A549 (cell line): ENCODE measurements around the gene GSTA1. TPM values are rescaled to one million over a fixed set of nuclear protein-coding genes. Genes with fewer than 3 reads are reported as not detected.
"Not testable (repeated sequence)": the region's sequence is repeated elsewhere in the genome, so short reads cannot be mapped to it uniquely, and the experiment has no call there.

Experiments
- ATAC-seq, 2 experiments: fragments of 200-7000 bp in 1 of 2; fragments of >200 bp in 1 of 2; cut with Nextera tagmentation in 1 of 2; cut with Tn5 transposase in 1 of 2; 3 replicates each; pipeline versions ENCODE4 v1.8.0 to v1.9.1; 2018 to 2020; ENCODE audit warnings: mild to moderate bottlenecking in 1 of 2, moderate library complexity in 1 of 2
- CTCF ChIA-PET: fragments of 300-600 bp; sonication (Branson Sonifier 250); formaldehyde crosslinking; extraction: SDS; loops from one replicate; lab custom pipeline; 2021; ENCODE audit warnings: antibody characterized with exemption, inconsistent platforms; lab: Yijun Ruan, JAX
- POLR2A ChIA-PET: fragments of 350-600 bp; formaldehyde crosslinking; extraction: SDS; loops from one replicate; lab custom pipeline; 2021; ENCODE audit warnings: antibody characterized with exemption, inconsistent platforms; lab: Yijun Ruan, JAX
- DNase-seq, 2 experiments: peaks; one replicate each; pipeline versions ENCODE4 v3.0.0 to v3.0.0-alpha.2; 2011 to 2016; ENCODE audit warnings: low read depth in 1 of 2, low spot score in 1 of 2
- FAIRE-seq: peaks from 2 replicates; lab custom pipeline; 2011; peaks lifted over from hg19 to GRCh38; lab: Jason Lieb, UNC
- H3K27ac ChIP-seq, 2 experiments: fragments of >200 bp; sonication (Bioruptor Twin); formaldehyde crosslinking; 3 replicates each; pipeline ENCODE4 v1.5.1; 2016 to 2017
- H3K4me1 ChIP-seq: fragments of >200 bp; sonication (Bioruptor Twin); formaldehyde crosslinking; 3 replicates; pipeline ENCODE4 v1.6.1; 2016
- H3K4me2 ChIP-seq: fragments of >200 bp; sonication (Bioruptor Twin); formaldehyde crosslinking; 3 replicates; pipeline ENCODE4 v1.6.1; 2016
- H3K4me3 ChIP-seq: fragments of >200 bp; sonication (Bioruptor Twin); formaldehyde crosslinking; 3 replicates; pipeline ENCODE4 v1.5.1; 2016
- H3K9me3 ChIP-seq: fragments of >200 bp; sonication (Bioruptor Twin); formaldehyde crosslinking; 3 replicates; pipeline ENCODE4 v1.6.1; 2016
- BHLHE40 ChIP-seq: IDR thresholded peaks from 2 replicates; pipeline ENCODE4 v1.6.1; 2012; ENCODE audit warnings: low read depth, low read length, inconsistent platforms
- CBX2 ChIP-seq: fragments of 200-600 bp; sonication (generic); IDR thresholded peaks from 2 replicates; pipeline ENCODE4 v1.6.1; 2016; ENCODE audit warnings: low read depth, mild to moderate bottlenecking, borderline replicate concordance
- CBX8 ChIP-seq: fragments of 200-600 bp; sonication (generic); IDR thresholded peaks from 2 replicates; pipeline ENCODE4 v1.6.1; 2016
- CEBPB ChIP-seq, 2 experiments: fragments of >200 bp in 1 of 2; sonication (Bioruptor Twin) in 1 of 2; formaldehyde crosslinking in 1 of 2; IDR thresholded peaks; 2 replicates each; pipeline ENCODE4 v1.6.1; 2012 to 2016
- CHD4 ChIP-seq: fragments of 200-600 bp; sonication (generic); IDR thresholded peaks from 2 replicates; pipeline ENCODE4 v1.6.1; 2016; ENCODE audit warnings: antibody characterized with exemption, mild to moderate bottlenecking, borderline replicate concordance
- E2F6 ChIP-seq: IDR thresholded peaks from 2 replicates; pipeline ENCODE4 v1.6.1; 2012; ENCODE audit warnings: low read depth, borderline replicate concordance
- EHF ChIP-seq: fragments of 250-450 bp; sonication (Bioruptor Pico); IDR thresholded peaks from 2 replicates; pipeline ENCODE4 v1.5.0; 2020; ENCODE audit warnings: mild to moderate bottlenecking
- EHMT2 ChIP-seq: fragments of 200-600 bp; sonication (generic); IDR thresholded peaks from 2 replicates; pipeline ENCODE4 v1.6.1; 2016; ENCODE audit warnings: antibody characterized with exemption, low read depth, mild to moderate bottlenecking, moderate library complexity
- ESRRA ChIP-seq: fragments of 150-350 bp; IDR thresholded peaks from 2 replicates; pipeline ENCODE4 v1.6.1; 2014; ENCODE audit warnings: mild to moderate bottlenecking, low read length, borderline replicate concordance
- FOXS1 ChIP-seq: fragments of 250-450 bp; sonication (Bioruptor Pico); IDR thresholded peaks from 2 replicates; pipeline ENCODE4 v1.5.0; 2020; ENCODE audit warnings: mild to moderate bottlenecking, moderate library complexity
- HDAC2 ChIP-seq: fragments of 200-600 bp; sonication (generic); IDR thresholded peaks from 2 replicates; pipeline ENCODE4 v1.6.1; 2016
- HOXA7 ChIP-seq: fragments of 250-450 bp; sonication (Bioruptor Pico); IDR thresholded peaks from 2 replicates; pipeline ENCODE4 v1.5.0; 2020; ENCODE audit warnings: mild to moderate bottlenecking, moderate library complexity
- HOXB5 ChIP-seq: fragments of 250-450 bp; sonication (Bioruptor Pico); IDR thresholded peaks from 2 replicates; pipeline ENCODE4 v1.5.0; 2020; ENCODE audit warnings: mild to moderate bottlenecking, moderate library complexity
- JUN ChIP-seq, 2 experiments: fragments of >200 bp; sonication (Bioruptor Twin); formaldehyde crosslinking; IDR thresholded peaks; 2 replicates in 1 of 2; 3 replicates in 1 of 2; pipeline ENCODE4 v1.6.1; 2016 to 2017
- MAZ ChIP-seq: fragments of 150-350 bp; IDR thresholded peaks from 2 replicates; pipeline ENCODE4 v1.6.1; 2014; ENCODE audit warnings: antibody characterized with exemption, low read depth, low read length, borderline replicate concordance
- MYC ChIP-seq: IDR thresholded peaks from 2 replicates; pipeline ENCODE4 v1.6.1; 2012; ENCODE audit warnings: mild to moderate bottlenecking, inconsistent platforms, low read length, improper control_type of control experiment, borderline replicate concordance
- RCOR1 ChIP-seq: fragments of 150-350 bp; IDR thresholded peaks from 2 replicates; pipeline ENCODE4 v1.6.1; 2014; ENCODE audit warnings: antibody characterized with exemption, low read length, low read depth
- SMC3 ChIP-seq: fragments of >200 bp; sonication (Bioruptor Twin); formaldehyde crosslinking; IDR thresholded peaks from 3 replicates; pipeline ENCODE4 v1.6.1; 2018; ENCODE audit warnings: inconsistent platforms
- SREBF2 ChIP-seq: fragments of 450-650 bp; IDR thresholded peaks from 2 replicates; pipeline ENCODE4 v1.6.1; 2014; ENCODE audit warnings: mild to moderate bottlenecking, moderate library complexity
- USF2 ChIP-seq: fragments of 450-650 bp; IDR thresholded peaks from 2 replicates; pipeline ENCODE4 v1.6.1; 2014; ENCODE audit warnings: antibody characterized with exemption
- ZC3H11A ChIP-seq: fragments of 450-650 bp; IDR thresholded peaks from 2 replicates; pipeline ENCODE4 v1.6.1; 2014; ENCODE audit warnings: antibody characterized with exemption, mild to moderate bottlenecking
- WGBS: methylation state at CpG from one replicate; pipeline ENCODE4 v1.1.6; 2017; ENCODE audit errors: missing lambda C conversion rate; 5-methylcytosine and 5-hydroxymethylcytosine counted together
- polyA plus RNA-seq, 4 experiments: library from polyadenylated mRNA; depleted of rRNA in 3 of 4; stranded (reverse); fragments of >200 nt; fragmentation: RNase III in 1 of 4; extraction: RNeasy Plus Mini Kit Qiagen cat#74134 plus additional on column Dnase treatment in 1 of 4; gene quantifications; 2 replicates in 3 of 4; 3 replicates in 1 of 4; pipeline ENCODE4 v1.2.3, GENCODE V29; 2011 to 2017
- TF ChIP-seq, protein P1 (sequence below): IDR thresholded peaks from 2 replicates; pipeline ENCODE4 v1.6.1; 2012
- TF ChIP-seq, protein P2 (sequence below): IDR thresholded peaks from 2 replicates; pipeline ENCODE4 v1.6.1; 2012
- TF ChIP-seq, protein P3 (sequence below): fragments of 250-450 bp; sonication (Bioruptor Pico); IDR thresholded peaks from 2 replicates; pipeline ENCODE4 v1.5.0; 2021; ENCODE audit warnings: mild to moderate bottlenecking, moderate library complexity, borderline replicate concordance

Gene GSTA1
- polyA plus RNA-seq, 2 of the 4 experiments (the other 2 are of a cell fraction): 0.93 TPM; not detected in 1

GRCh38 chr6:52809777-52810176, 6.2 kb upstream of the GSTA1 start:
- H3K9me3 ChIP-seq, DNase-seq, H3K27ac ChIP-seq, H3K4me3 ChIP-seq, CTCF ChIA-PET, H3K4me1 ChIP-seq, FAIRE-seq, ATAC-seq, POLR2A ChIA-PET, H3K4me2 ChIP-seq: not testable (repeated sequence)
- WGBS: 68% methylated on average over 4 of the region's 4 CpGs

GRCh38 chr6:52808660-52809059, 5.0 kb upstream of the GSTA1 start:
- Histone ChIP-seq H3K9me3 (no peaks in the 10 kb centered on the region), H3K27ac (no peak overlapping the region)
- no peak for TF ChIP-seq HOXB5 (CRISPR knock-in tag)
- TF ChIP-seq MAZ: no peak
- TF ChIP-seq USF2: no peak
- no peak for TF ChIP-seq HDAC2
- no peak for TF ChIP-seq SMC3
- TF ChIP-seq CBX8: no peak
- TF ChIP-seq ESRRA: no peak
- TF ChIP-seq MYC: no peak
- no peak for TF ChIP-seq EHF (CRISPR knock-in tag)
- TF ChIP-seq HOXA7: no peak
- TF ChIP-seq, all 56 proteins: peak for 0
- DNase-seq (no peak), FAIRE-seq (no peak), ATAC-seq (no peak)
- POLR2A ChIA-PET: no interaction called here
- CTCF ChIA-PET: no interaction called here
- 72% methylated on average over 5 of the region's 5 CpGs for WGBS
- no peaks in the 10 kb centered on the region for H3K4me1 ChIP-seq
- no peak overlapping the region for H3K4me3 ChIP-seq
- no peak overlapping the region for H3K4me2 ChIP-seq

GRCh38 chr6:52802806-52803205, 810 bp downstream of the GSTA1 start:
- TF ChIP-seq, protein P1, sequence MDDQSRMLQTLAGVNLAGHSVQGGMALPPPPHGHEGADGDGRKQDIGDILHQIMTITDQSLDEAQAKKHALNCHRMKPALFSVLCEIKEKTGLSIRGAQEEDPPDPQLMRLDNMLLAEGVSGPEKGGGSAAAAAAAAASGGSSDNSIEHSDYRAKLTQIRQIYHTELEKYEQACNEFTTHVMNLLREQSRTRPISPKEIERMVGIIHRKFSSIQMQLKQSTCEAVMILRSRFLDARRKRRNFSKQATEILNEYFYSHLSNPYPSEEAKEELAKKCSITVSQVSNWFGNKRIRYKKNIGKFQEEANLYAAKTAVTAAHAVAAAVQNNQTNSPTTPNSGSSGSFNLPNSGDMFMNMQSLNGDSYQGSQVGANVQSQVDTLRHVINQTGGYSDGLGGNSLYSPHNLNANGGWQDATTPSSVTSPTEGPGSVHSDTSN: no peak
- no peak for TF ChIP-seq CHD4
- no peak for TF ChIP-seq RCOR1
- TF ChIP-seq CEBPB (IDR thresholded peaks at IDR 0.05): no peak
- TF ChIP-seq, protein P2, sequence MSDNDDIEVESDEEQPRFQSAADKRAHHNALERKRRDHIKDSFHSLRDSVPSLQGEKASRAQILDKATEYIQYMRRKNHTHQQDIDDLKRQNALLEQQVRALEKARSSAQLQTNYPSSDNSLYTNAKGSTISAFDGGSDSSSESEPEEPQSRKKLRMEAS: no peak
- no peak for TF ChIP-seq SREBF2
- TF ChIP-seq CBX2: no peak
- TF ChIP-seq USF2: no peak
- Histone ChIP-seq H3K4me3 (no peak overlapping the region), H3K4me1 (no peaks in the 10 kb centered on the region), H3K4me2 (no peak overlapping the region), H3K9me3 (no peaks in the 10 kb centered on the region), H3K27ac (no peak overlapping the region)
- whole genome bisulfite sequencing: 67% methylated on average over 1 of the region's 1 CpG
- no peak for DNase-seq
- ChIA-PET CTCF (no interaction called here), POLR2A (no interaction called here)
- no peak for ATAC-seq
- FAIRE-seq: no peak

- DNase-seq (no peak), ATAC-seq (no peak), FAIRE-seq (no peak)
- ChIA-PET POLR2A (no interaction called here), CTCF (no interaction called here)
- no peak overlapping the region for H3K27ac ChIP-seq
- no peak overlapping the region for H3K4me3 ChIP-seq
- H3K9me3 ChIP-seq: no peaks in the 10 kb centered on the region
- H3K4me2 ChIP-seq: no peak overlapping the region
- no peaks in the 10 kb centered on the region for H3K4me1 ChIP-seq
- 56% methylated on average over 2 of the region's 2 CpGs for WGBS
- TF ChIP-seq JUN (IDR thresholded peaks at IDR 0.05): no peak
- TF ChIP-seq, protein P3, sequence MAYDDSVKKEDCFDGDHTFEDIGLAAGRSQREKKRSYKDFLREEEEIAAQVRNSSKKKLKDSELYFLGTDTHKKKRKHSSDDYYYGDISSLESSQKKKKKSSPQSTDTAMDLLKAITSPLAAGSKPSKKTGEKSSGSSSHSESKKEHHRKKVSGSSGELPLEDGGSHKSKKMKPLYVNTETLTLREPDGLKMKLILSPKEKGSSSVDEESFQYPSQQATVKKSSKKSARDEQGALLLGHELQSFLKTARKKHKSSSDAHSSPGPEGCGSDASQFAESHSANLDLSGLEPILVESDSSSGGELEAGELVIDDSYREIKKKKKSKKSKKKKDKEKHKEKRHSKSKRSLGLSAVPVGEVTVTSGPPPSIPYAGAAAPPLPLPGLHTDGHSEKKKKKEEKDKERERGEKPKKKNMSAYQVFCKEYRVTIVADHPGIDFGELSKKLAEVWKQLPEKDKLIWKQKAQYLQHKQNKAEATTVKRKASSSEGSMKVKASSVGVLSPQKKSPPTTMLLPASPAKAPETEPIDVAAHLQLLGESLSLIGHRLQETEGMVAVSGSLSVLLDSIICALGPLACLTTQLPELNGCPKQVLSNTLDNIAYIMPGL (CRISPR knock-in tag): no peak
- TF ChIP-seq FOXS1 (CRISPR knock-in tag): no peak
- TF ChIP-seq CBX2: no peak
- TF ChIP-seq CHD4: no peak
- no peak for TF ChIP-seq EHMT2
- no peak for TF ChIP-seq ZC3H11A
- TF ChIP-seq BHLHE40: no peak
- no peak for TF ChIP-seq USF2
- TF ChIP-seq E2F6: no peak
Measured at GRCh38 chr6:52801188-52801841, 2.3 kb downstream of the GSTA1 start.
